HepG2 (cell line): ENCODE results near the gene NFATC2. TPM values are rescaled to one million over a fixed set of nuclear protein-coding genes. Genes with fewer than 3 reads are reported as not detected.

Source experiments
- ATAC-seq: fragments of 200-7000 bp; cut with Tn5 transposase; 3 replicates; pipeline ENCODE4 v1.9.1; 2020; ENCODE audit warnings: mild to moderate bottlenecking, moderate library complexity
- BruUV-seq: library from RNA; stranded (reverse); fragments of 400-500 nt; replicated peaks from 2 replicates; lab custom pipeline; 2021; lab: Mats Ljungman, UMichigan
- CTCF ChIA-PET: fragments of 300-600 bp; formaldehyde crosslinking; extraction: SDS; loops from one replicate; lab custom pipeline; 2021; ENCODE audit warnings: low total read pairs, inconsistent platforms, low intra/inter-chr PET ratio; lab: Yijun Ruan, JAX
- POLR2A ChIA-PET: fragments of 350-600 bp; sonication (Branson Sonifier 250); formaldehyde crosslinking; loops from one replicate; lab custom pipeline; 2020; ENCODE audit warnings: antibody characterized with exemption, inconsistent platforms; lab: Yijun Ruan, JAX
- DNase-seq: peaks from one replicate; pipeline ENCODE4 v3.0.0-alpha.2; 2015; ENCODE audit warnings: low spot score
- FAIRE-seq: peaks from 3 replicates; lab custom pipeline; 2011; peaks lifted over from hg19 to GRCh38; lab: Jason Lieb, UNC
- H2AFZ ChIP-seq: one replicate; pipeline ENCODE4 v1.6.1; 2011; ENCODE audit warnings: low read length, inconsistent platforms
- H3K27ac ChIP-seq: fragments of 300-600 bp; 3 replicates; pipeline ENCODE4 v1.8.0; 2011; ENCODE audit warnings: mixed run types, mild to moderate bottlenecking, mixed read lengths, low read length, inconsistent platforms; ENCODE audit not compliant: insufficient read depth; ENCODE audit errors: extremely low read length
- H3K27me3 ChIP-seq, 2 experiments: fragments of 200-600 bp in 1 of 2; 2 replicates in 1 of 2; 3 replicates in 1 of 2; pipeline versions ENCODE4 v1.6.0 to v1.8.0; 2011; ENCODE audit warnings: low read length in 2 of 2, mild to moderate bottlenecking in 2 of 2, moderate library complexity in 2 of 2, inconsistent platforms in 1 of 2; ENCODE audit not compliant: insufficient read depth in 2 of 2, control insufficient read depth in 1 of 2
- H3K36me3 ChIP-seq, 2 experiments: fragments of 200-600 bp in 1 of 2; replicated peaks in 1 of 2; 2 replicates in 1 of 2; 3 replicates in 1 of 2; pipeline versions ENCODE4 v1.5.1 to v1.8.0; 2011; ENCODE audit warnings: low read length in 2 of 2, inconsistent platforms in 1 of 2; ENCODE audit not compliant: insufficient read depth in 2 of 2, control insufficient read depth in 1 of 2
- H3K4me1 ChIP-seq: 2 replicates; pipeline ENCODE4 v1.5.1; 2012; ENCODE audit warnings: low read length, inconsistent platforms; ENCODE audit not compliant: insufficient read depth
- H3K4me2 ChIP-seq: 2 replicates; pipeline ENCODE4 v1.6.0; 2011; ENCODE audit warnings: low read depth, low read length, inconsistent platforms
- H3K4me3 ChIP-seq, 3 experiments: fragments of 200-600 bp in 1 of 3; sonication (generic), shearing (Covaris generic) in 1 of 3; replicated peaks in 1 of 3; 2 replicates each; pipeline ENCODE4 v1.5.1; 2011 to 2016; ENCODE audit warnings: low read length in 3 of 3, inconsistent platforms in 2 of 3, low read depth in 2 of 3, mild to moderate bottlenecking in 2 of 3, control low read depth in 1 of 3, mixed read lengths in 1 of 3; ENCODE audit not compliant: insufficient read depth in 1 of 3
- H3K79me2 ChIP-seq: one replicate; pipeline ENCODE4 v1.6.1; 2011; ENCODE audit warnings: low read length, inconsistent platforms; ENCODE audit not compliant: insufficient read depth
- H3K9ac ChIP-seq: 2 replicates; pipeline ENCODE4 v1.6.0; 2011; ENCODE audit warnings: mild to moderate bottlenecking, low read depth, low read length, inconsistent platforms; ENCODE audit not compliant: insufficient read depth
- H3K9me3 ChIP-seq: 2 replicates; pipeline ENCODE4 v1.5.1; 2012; ENCODE audit warnings: mild to moderate bottlenecking, low read length
- H4K20me1 ChIP-seq: 2 replicates; pipeline ENCODE4 v1.6.0; 2011; ENCODE audit warnings: inconsistent platforms, mild to moderate bottlenecking, low read length, moderate library complexity; ENCODE audit not compliant: insufficient read depth
- FOXA3 ChIP-seq: IDR thresholded peaks from 2 replicates; pipeline ENCODE4 v1.6.1; 2016; ENCODE audit warnings: missing genetic modification reagents, missing compliant biosample characterization
- PITX1 ChIP-seq: sonication (generic); formaldehyde crosslinking; IDR thresholded peaks from 2 replicates; pipeline ENCODE4 v1.5.1; 2020; ENCODE audit warnings: mild to moderate bottlenecking, missing genetic modification reagents
- TBX3 ChIP-seq: fragments of 450-650 bp; IDR thresholded peaks from 2 replicates; pipeline ENCODE4 v1.6.1; 2017; ENCODE audit warnings: antibody characterized with exemption, mild to moderate bottlenecking, inconsistent platforms, borderline replicate concordance
- ZNF180 ChIP-seq: sonication (generic); formaldehyde crosslinking; IDR thresholded peaks from 2 replicates; pipeline ENCODE4 v1.4.0; 2020; ENCODE audit warnings: low read depth, missing genetic modification reagents, borderline replicate concordance
- ZNF350 ChIP-seq: sonication (generic); formaldehyde crosslinking; IDR thresholded peaks from 2 replicates; pipeline ENCODE4 v1.4.0; 2020; ENCODE audit warnings: mild to moderate bottlenecking, low read depth, missing genetic modification reagents, borderline replicate concordance
- ZNF773 ChIP-seq: sonication (generic); formaldehyde crosslinking; IDR thresholded peaks from 2 replicates; pipeline ENCODE4 v1.4.0; 2020; ENCODE audit warnings: missing genetic modification reagents, borderline replicate concordance
- ZSCAN30 ChIP-seq: sonication (generic); formaldehyde crosslinking; IDR thresholded peaks from 2 replicates; pipeline ENCODE4 v1.5.0; 2020; ENCODE audit warnings: mild to moderate bottlenecking, missing genetic modification reagents
- WGBS: methylation state at CpG from one replicate; pipeline ENCODE4 v1.1.6; 2017; ENCODE audit warnings: low lambda C conversion rate; 5-methylcytosine and 5-hydroxymethylcytosine counted together
- in situ Hi-C: cut with HindIII; loops from 2 replicates; pipeline ENCODE4 v1.10.0; 2017; ENCODE audit warnings: low pct_unique_long_range_greater_than_20kb; ENCODE audit not compliant: extremely low pct_ligation_motif_present
- intact Hi-C: fragments of 100-400 bp; cut with micrococcal nuclease; formaldehyde crosslinking; loops from one replicate; pipeline ENCODE4 v1.10.0; 2022; ENCODE audit not compliant: unreplicated experiment
- microRNA-seq: library from miRNA; unstranded; fragments of <30 nt; microRNA quantifications from one replicate; pipeline ENCODE4, GENCODE V29; 2020
- polyA plus RNA-seq, 8 experiments: library from polyadenylated mRNA; depleted of rRNA in 3 of 8; stranded (reverse) in 7 of 8; unstranded in 1 of 8; fragments of >200 nt; fragmentation: Illumina TruSeq in 4 of 8; extraction: Trizol in 4 of 8; gene quantifications; 2 replicates each; pipeline versions ENCODE4 v1.2.1 to v1.2.3, GENCODE V29; 2011 to 2016; ENCODE audit warnings: low read depth in 4 of 8, missing spikeins in 1 of 8, mixed read lengths in 1 of 8; ENCODE audit not compliant: insufficient read depth in 1 of 8
- small RNA-seq, 3 experiments: library from RNA; depleted of rRNA; stranded (forward); fragments of <200 nt; gene quantifications; one replicate each; pipeline ENCODE3, GENCODE V24; 2012; ENCODE audit warnings: low read depth in 2 of 3, low replicate concordance in 1 of 3; ENCODE audit not compliant: insufficient read length in 3 of 3, insufficient read depth in 2 of 3
- total RNA-seq, 5 experiments: library from RNA; depleted of rRNA; stranded (reverse); fragments of >200 nt; fragmentation: Illumina TruSeq; extraction: Trizol; gene quantifications; 2 replicates each; pipeline ENCODE4 v1.2.3, GENCODE V29; 2016; ENCODE audit warnings: low read depth in 1 of 5
- TF ChIP-seq, protein P1 (sequence below): IDR thresholded peaks from 2 replicates; pipeline ENCODE4 v1.4.0; 2020; ENCODE audit warnings: mild to moderate bottlenecking, missing genetic modification reagents

The NFATC2 gene
- total and polyA plus RNA-seq, 2 of the 13 experiments (the other 11 are each of a cell fraction or from before 2014, with no cell fraction given): 1.9 to 3.3 TPM

DNA sequence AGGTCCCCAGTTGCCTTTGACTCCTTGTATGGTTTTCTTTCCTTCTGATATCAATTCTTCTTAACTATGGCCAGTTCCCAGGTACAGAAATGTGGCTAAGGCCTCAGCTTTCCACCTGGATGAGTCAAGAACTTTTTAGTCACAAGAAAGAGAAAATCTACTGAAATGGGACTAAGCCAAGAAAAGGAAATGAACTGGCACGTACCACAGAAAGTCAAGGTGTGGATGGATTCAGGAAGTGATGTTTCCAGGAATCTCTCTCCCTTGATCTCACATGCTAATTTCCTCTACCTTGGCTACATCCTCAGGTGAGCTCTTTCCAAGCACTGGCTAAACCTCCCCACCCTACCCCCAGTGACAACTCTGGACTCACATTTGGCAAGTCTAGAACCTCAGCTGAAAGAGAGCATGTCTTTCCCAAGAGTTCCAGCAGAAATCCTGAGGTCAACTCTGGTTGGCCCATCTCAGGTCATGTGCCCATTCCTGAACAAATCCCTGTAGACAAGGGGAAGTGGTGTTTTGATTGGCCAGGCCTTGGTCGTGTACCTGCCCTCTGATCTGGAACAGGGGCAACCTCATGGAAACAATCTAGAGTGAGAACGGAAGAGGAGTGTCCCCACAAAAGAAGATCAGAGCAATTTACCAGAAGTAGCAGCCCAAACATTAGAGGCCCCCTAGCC lies 205.3 kb downstream of the NFATC2 start:
- DNase-seq (no peak), FAIRE-seq (no peak), ATAC-seq (no peak)
- Histone ChIP-seq H3K4me2 (no peak overlapping the region), H3K9ac (no peak overlapping the region), H3K4me3 (no peak overlapping the region), H4K20me1 (no peaks in the 10 kb centered on the region), H3K27me3 (peaks cover 3 to 13% of the 10 kb centered on the region in 2 experiments; a peak in 1 of 5 replicates), H3K79me2 (no peaks in the 10 kb centered on the region), H3K9me3 (no peaks in the 10 kb centered on the region), H3K36me3 (no peaks in the 10 kb centered on the region), H3K4me1 (no peaks in the 10 kb centered on the region), H2AFZ (no peak overlapping the region), H3K27ac (no peak overlapping the region)
- no TSS peak for BruUV-seq
- in situ Hi-C loops: no loop called here
- intact Hi-C loops: no loop called here
- 24% methylated on average over 3 of the region's 3 CpGs for WGBS
- CTCF ChIA-PET: no interaction called here
- POLR2A ChIA-PET: no interaction called here
- TF ChIP-seq FOXA3 (no peak), TBX3 (no peak), ZSCAN30 (CRISPR knock-in tag) (no peak), ZNF773 (CRISPR knock-in tag) (no peak), PITX1 (no peak), ZNF350 (CRISPR knock-in tag) (no peak), ZNF180 (CRISPR knock-in tag) (no peak)
- TF ChIP-seq, protein P1, sequence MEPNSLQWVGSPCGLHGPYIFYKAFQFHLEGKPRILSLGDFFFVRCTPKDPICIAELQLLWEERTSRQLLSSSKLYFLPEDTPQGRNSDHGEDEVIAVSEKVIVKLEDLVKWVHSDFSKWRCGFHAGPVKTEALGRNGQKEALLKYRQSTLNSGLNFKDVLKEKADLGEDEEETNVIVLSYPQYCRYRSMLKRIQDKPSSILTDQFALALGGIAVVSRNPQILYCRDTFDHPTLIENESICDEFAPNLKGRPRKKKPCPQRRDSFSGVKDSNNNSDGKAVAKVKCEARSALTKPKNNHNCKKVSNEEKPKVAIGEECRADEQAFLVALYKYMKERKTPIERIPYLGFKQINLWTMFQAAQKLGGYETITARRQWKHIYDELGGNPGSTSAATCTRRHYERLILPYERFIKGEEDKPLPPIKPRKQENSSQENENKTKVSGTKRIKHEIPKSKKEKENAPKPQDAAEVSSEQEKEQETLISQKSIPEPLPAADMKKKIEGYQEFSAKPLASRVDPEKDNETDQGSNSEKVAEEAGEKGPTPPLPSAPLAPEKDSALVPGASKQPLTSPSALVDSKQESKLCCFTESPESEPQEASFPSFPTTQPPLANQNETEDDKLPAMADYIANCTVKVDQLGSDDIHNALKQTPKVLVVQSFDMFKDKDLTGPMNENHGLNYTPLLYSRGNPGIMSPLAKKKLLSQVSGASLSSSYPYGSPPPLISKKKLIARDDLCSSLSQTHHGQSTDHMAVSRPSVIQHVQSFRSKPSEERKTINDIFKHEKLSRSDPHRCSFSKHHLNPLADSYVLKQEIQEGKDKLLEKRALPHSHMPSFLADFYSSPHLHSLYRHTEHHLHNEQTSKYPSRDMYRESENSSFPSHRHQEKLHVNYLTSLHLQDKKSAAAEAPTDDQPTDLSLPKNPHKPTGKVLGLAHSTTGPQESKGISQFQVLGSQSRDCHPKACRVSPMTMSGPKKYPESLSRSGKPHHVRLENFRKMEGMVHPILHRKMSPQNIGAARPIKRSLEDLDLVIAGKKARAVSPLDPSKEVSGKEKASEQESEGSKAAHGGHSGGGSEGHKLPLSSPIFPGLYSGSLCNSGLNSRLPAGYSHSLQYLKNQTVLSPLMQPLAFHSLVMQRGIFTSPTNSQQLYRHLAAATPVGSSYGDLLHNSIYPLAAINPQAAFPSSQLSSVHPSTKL: no peak

Small RNAs within 50 kb of the gene (microRNA-seq; reads per million reads assigned to microRNA genes)
- gene MIR3194: 5.6 reads per million, percentile 35 among the genes with 10 or more reads in this experiment

Small RNAs within 50 kb of the gene (small RNA-seq; reads per million reads assigned to genes)
- 0 reads per million in 3 experiments for gene MIR3194

Other genes starting within 250 kb of the NFATC2 start
- gene ATP9A, start 225.7 kb upstream of the NFATC2 start, total RNA-seq (2016; rRNA removed; fragmentation: Illumina TruSeq; extraction: Trizol): 11.0 and 11.8 TPM in 2 replicates
- gene ATP9A, start 225.7 kb upstream of the NFATC2 start, polyA plus RNA-seq (2011; rRNA removed): 18.5 and 19.2 TPM in 2 replicates